Measurements from ENCODE around the gene INTS11. TPM values are rescaled to one million over a fixed set of nuclear protein-coding genes. Genes with fewer than 3 reads are reported as not detected.

Gene INTS11
- total and polyA plus RNA-seq, 2 experiments from 2014 or later, result 102 to 161 TPM

DNA sequence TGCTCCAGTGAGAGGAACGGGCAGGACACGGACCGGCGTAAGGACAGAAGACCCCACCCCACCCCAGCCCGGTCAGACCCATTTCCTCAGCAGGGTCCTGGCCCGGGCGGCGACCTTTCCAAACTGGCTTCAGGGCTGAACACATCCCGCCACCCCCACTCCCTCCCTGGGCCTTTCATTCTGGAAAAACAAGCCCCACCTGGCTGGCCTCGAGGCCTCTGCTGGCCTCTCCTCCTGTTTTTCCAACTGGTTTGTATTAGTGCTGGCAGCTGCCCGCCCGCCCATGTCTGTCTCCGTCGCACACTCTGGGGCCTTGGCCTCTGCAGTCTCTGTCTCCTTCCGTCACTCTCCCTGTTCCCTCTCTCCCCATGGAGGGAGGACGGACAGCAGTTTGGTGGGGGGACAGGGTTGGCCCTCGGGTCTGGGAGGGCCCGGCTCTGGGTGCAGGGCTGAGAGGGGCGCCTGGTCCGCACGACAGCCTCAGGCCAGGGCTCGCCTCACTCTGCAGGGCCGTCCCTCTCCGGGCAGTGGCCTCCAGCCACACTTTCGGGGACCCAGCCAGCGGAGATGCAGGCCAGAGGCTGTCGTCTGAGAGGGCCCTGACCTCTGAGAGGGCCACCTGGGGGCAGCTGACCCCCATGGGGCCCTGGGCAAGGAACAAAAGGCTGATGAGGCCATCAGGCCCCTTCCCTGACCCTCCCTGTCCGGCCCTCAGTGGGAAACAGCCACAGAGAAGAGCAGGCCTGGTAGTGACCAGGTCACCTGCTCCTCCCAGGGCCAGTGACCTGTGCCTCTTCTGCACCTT lies 35.4 kb upstream of the INTS11 start:
- DNase-seq (ENCODE audit: low spot score) (no peak), ATAC-seq (no peak)
- peaks cover 22% of the 10 kb centered on the region for H3K4me1 ChIP-seq (ENCODE audit: insufficient read depth)
- Mint-ChIP-seq H3K4me3 (no peak overlapping the region; the same call in 2 of the 3 replicates), H3K9me3 (no peaks in the 10 kb centered on the region; the same call in 2 of the 3 replicates), H3K27me3 (ENCODE audit: insufficient read depth, low read depth, poor library complexity) (peaks cover 19% of the 10 kb centered on the region), H3K27ac (peak overlapping the region; percentile 44; the same call in 1 of the 2 replicates), H3K36me3 (ENCODE audit: low read depth) (no peaks in the 10 kb centered on the region), H3K4me1 (peaks cover 31% of the 10 kb centered on the region)
- H3K79me2 ChIP-seq (replicated peaks; ENCODE audit: insufficient read depth), result no peaks in the 10 kb centered on the region
- peaks cover 19% of the 10 kb centered on the region; the same call in 1 of the 2 replicates for H3F3A ChIP-seq (replicated peaks; ENCODE audit: low read depth)
- no peak overlapping the region for H3K4me3 ChIP-seq
- H4K20me1 ChIP-seq (replicated peaks; ENCODE audit: insufficient read depth), result no peaks in the 10 kb centered on the region
- no peak overlapping the region for H3K27ac ChIP-seq (ENCODE audit: low read depth)
- H3K36me3 ChIP-seq (ENCODE audit: insufficient read depth), result no peaks in the 10 kb centered on the region
- no peak overlapping the region for H3K4me2 ChIP-seq
- peaks cover 7% of the 10 kb centered on the region for H3K27me3 ChIP-seq (ENCODE audit: insufficient read depth)
- no peaks in the 10 kb centered on the region for H3K9me2 ChIP-seq (ENCODE audit: insufficient read depth)
- H2AFZ ChIP-seq, result no peak overlapping the region
- TF ChIP-seq, protein P1, sequence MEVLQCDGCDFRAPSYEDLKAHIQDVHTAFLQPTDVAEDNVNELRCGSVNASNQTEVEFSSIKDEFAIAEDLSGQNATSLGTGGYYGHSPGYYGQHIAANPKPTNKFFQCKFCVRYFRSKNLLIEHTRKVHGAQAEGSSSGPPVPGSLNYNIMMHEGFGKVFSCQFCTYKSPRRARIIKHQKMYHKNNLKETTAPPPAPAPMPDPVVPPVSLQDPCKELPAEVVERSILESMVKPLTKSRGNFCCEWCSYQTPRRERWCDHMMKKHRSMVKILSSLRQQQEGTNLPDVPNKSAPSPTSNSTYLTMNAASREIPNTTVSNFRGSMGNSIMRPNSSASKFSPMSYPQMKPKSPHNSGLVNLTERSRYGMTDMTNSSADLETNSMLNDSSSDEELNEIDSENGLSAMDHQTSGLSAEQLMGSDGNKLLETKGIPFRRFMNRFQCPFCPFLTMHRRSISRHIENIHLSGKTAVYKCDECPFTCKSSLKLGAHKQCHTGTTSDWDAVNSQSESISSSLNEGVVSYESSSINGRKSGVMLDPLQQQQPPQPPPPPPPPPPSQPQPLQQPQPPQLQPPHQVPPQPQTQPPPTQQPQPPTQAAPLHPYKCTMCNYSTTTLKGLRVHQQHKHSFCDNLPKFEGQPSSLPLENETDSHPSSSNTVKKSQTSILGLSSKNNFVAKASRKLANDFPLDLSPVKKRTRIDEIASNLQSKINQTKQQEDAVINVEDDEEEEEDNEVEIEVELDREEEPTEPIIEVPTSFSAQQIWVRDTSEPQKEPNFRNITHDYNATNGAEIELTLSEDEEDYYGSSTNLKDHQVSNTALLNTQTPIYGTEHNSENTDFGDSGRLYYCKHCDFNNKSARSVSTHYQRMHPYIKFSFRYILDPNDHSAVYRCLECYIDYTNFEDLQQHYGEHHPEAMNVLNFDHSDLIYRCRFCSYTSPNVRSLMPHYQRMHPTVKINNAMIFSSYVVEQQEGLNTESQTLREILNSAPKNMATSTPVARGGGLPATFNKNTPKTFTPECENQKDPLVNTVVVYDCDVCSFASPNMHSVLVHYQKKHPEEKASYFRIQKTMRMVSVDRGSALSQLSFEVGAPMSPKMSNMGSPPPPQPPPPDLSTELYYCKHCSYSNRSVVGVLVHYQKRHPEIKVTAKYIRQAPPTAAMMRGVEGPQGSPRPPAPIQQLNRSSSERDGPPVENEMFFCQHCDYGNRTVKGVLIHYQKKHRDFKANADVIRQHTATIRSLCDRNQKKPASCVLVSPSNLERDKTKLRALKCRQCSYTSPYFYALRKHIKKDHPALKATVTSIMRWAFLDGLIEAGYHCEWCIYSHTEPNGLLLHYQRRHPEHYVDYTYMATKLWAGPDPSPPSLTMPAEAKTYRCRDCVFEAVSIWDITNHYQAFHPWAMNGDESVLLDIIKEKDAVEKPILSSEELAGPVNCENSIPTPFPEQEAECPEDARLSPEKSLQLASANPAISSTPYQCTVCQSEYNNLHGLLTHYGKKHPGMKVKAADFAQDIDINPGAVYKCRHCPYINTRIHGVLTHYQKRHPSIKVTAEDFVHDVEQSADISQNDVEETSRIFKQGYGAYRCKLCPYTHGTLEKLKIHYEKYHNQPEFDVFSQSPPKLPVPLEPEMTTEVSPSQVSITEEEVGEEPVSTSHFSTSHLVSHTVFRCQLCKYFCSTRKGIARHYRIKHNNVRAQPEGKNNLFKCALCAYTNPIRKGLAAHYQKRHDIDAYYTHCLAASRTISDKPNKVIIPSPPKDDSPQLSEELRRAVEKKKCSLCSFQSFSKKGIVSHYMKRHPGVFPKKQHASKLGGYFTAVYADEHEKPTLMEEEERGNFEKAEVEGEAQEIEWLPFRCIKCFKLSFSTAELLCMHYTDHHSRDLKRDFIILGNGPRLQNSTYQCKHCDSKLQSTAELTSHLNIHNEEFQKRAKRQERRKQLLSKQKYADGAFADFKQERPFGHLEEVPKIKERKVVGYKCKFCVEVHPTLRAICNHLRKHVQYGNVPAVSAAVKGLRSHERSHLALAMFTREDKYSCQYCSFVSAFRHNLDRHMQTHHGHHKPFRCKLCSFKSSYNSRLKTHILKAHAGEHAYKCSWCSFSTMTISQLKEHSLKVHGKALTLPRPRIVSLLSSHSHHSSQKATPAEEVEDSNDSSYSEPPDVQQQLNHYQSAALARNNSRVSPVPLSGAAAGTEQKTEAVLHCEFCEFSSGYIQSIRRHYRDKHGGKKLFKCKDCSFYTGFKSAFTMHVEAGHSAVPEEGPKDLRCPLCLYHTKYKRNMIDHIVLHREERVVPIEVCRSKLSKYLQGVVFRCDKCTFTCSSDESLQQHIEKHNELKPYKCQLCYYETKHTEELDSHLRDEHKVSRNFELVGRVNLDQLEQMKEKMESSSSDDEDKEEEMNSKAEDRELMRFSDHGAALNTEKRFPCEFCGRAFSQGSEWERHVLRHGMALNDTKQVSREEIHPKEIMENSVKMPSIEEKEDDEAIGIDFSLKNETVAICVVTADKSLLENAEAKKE (CRISPR knock-in tag; IDR thresholded peaks at IDR 0.05), result no peak
- TF ChIP-seq STAT1 (IDR thresholded peaks at IDR 0.05; ENCODE audit: unreplicated experiment), result no peak
- TF ChIP-seq JUNB (IDR thresholded peaks at IDR 0.05; ENCODE audit: unreplicated experiment), result no peak
- no peak for TF ChIP-seq EZH2phosphoT487 (IDR thresholded peaks at IDR 0.05; ENCODE audit: unreplicated experiment)
- TF ChIP-seq CREB1 (CRISPR knock-in tag; IDR thresholded peaks at IDR 0.05; ENCODE audit: low read depth), result no peak
- TF ChIP-seq CTCF (conservative IDR thresholded peaks at IDR 0.05; ENCODE audit: low read depth in 2 of 2), result no peak
- TF ChIP-seq ZNF331 (CRISPR knock-in tag; IDR thresholded peaks at IDR 0.05; ENCODE audit: low read depth), result no peak
- TF ChIP-seq NANOG (IDR thresholded peaks at IDR 0.05; ENCODE audit: borderline replicate concordance), result no peak
- no peak for TF ChIP-seq ZNF114 (CRISPR knock-in tag; IDR thresholded peaks at IDR 0.05)
- TF ChIP-seq, protein P2, sequence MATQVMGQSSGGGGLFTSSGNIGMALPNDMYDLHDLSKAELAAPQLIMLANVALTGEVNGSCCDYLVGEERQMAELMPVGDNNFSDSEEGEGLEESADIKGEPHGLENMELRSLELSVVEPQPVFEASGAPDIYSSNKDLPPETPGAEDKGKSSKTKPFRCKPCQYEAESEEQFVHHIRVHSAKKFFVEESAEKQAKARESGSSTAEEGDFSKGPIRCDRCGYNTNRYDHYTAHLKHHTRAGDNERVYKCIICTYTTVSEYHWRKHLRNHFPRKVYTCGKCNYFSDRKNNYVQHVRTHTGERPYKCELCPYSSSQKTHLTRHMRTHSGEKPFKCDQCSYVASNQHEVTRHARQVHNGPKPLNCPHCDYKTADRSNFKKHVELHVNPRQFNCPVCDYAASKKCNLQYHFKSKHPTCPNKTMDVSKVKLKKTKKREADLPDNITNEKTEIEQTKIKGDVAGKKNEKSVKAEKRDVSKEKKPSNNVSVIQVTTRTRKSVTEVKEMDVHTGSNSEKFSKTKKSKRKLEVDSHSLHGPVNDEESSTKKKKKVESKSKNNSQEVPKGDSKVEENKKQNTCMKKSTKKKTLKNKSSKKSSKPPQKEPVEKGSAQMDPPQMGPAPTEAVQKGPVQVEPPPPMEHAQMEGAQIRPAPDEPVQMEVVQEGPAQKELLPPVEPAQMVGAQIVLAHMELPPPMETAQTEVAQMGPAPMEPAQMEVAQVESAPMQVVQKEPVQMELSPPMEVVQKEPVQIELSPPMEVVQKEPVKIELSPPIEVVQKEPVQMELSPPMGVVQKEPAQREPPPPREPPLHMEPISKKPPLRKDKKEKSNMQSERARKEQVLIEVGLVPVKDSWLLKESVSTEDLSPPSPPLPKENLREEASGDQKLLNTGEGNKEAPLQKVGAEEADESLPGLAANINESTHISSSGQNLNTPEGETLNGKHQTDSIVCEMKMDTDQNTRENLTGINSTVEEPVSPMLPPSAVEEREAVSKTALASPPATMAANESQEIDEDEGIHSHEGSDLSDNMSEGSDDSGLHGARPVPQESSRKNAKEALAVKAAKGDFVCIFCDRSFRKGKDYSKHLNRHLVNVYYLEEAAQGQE (IDR thresholded peaks at IDR 0.05; ENCODE audit: unreplicated experiment), result no peak
- no peak for TF ChIP-seq EZH2 (IDR thresholded peaks at IDR 0.05; ENCODE audit: low read depth, unreplicated experiment)
- TF ChIP-seq ETS1 (IDR thresholded peaks at IDR 0.05), result no peak
- TF ChIP-seq POLR2AphosphoS5 (IDR thresholded peaks at IDR 0.05; ENCODE audit: low read depth), result no peak

Data from GM23338 (cell line).